NT2/D1 (cell line): ENCODE results near the gene BSND.

Experiments used
- DNase-seq: peaks from one replicate; pipeline ENCODE4 v3.0.0-alpha.2; 2011; ENCODE audit warnings: low read depth, low spot score
- H3K27me3 ChIP-seq: 2 replicates; pipeline ENCODE4 v1.6.0; 2011; ENCODE audit warnings: mild to moderate bottlenecking; ENCODE audit not compliant: insufficient read length, insufficient read depth
- H3K36me3 ChIP-seq: 2 replicates; pipeline ENCODE4 v1.6.1; 2011; ENCODE audit warnings: mild to moderate bottlenecking, low read length, mixed read lengths; ENCODE audit not compliant: insufficient read depth, insufficient read length
- H3K4me1 ChIP-seq: 2 replicates; pipeline ENCODE4 v1.5.1; 2011; ENCODE audit not compliant: insufficient read depth, insufficient read length
- H3K4me3 ChIP-seq: 2 replicates; pipeline ENCODE4 v1.5.1; 2011; ENCODE audit warnings: low read depth; ENCODE audit not compliant: insufficient read length
- H3K9ac ChIP-seq: 2 replicates; pipeline ENCODE4 v1.6.0; 2011; ENCODE audit warnings: low read depth; ENCODE audit not compliant: insufficient read length
- H3K9me3 ChIP-seq: 2 replicates; pipeline ENCODE4 v1.5.1; 2011; ENCODE audit warnings: mild to moderate bottlenecking, low read length; ENCODE audit not compliant: insufficient read depth
- SUZ12 ChIP-seq: IDR thresholded peaks from 2 replicates; pipeline ENCODE4 v1.6.1; 2011; ENCODE audit not compliant: insufficient read length, insufficient read depth; ENCODE audit errors: extremely low read depth
- YY1 ChIP-seq: IDR thresholded peaks from 2 replicates; pipeline ENCODE4 v1.6.1; 2011; ENCODE audit not compliant: insufficient read length, insufficient read depth
- ZNF274 ChIP-seq: IDR thresholded peaks from 2 replicates; pipeline ENCODE4 v1.6.1; 2011; ENCODE audit warnings: mild to moderate bottlenecking, low read depth, low read length

Gene BSND

DNA sequence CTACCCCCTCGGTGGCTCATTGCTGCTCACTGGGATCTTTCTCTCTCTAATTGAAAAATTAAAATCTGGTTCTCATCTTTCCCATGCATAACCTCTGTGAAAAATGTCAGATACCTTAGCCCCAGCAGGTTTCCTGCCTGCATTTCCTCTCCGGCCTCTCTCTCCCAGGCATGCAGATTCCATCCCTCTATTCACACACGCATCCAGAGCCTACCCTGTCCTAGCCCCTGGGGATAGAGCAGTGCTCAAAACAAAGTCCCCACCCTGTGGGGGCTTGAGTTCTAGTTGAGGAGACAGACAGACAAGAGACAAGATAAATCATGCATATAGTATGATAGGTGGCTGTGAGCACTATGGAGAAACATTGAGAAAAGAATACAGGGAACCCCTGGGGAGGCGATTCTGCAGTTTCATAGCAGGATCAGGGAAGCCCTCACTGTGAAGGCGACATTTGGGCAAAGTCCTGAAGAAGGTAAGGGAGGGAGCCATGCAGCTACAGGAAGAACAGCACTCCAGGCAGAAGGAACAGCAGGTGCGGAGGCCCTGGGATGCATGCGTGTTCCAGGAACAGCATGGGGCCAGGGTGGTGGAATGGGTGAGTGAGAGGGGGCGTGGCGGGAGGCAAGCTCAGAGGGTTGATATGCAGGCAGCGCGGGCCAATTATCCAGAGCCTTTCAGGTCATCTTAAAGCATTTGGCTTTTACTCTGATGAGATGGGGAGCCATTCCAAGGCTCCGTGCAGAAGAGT is 3.5 kb upstream of the BSND start:
- Histone ChIP-seq H3K9me3 (no peaks in the 10 kb centered on the region), H3K4me1 (peaks cover 46% of the 10 kb centered on the region), H3K4me3 (no peak overlapping the region), H3K27me3 (peaks cover 8% of the 10 kb centered on the region), H3K9ac (peak overlapping the region; percentile 1), H3K36me3 (no peaks in the 10 kb centered on the region)
- TF ChIP-seq SUZ12, result no peak
- no peak for TF ChIP-seq ZNF274
- TF ChIP-seq YY1, result no peak
- peak; percentile 61 for DNase-seq

- TF ChIP-seq SUZ12, result no peak
- no peak for TF ChIP-seq ZNF274
- no peak for TF ChIP-seq YY1
- no peak for DNase-seq
- H3K9ac ChIP-seq, result no peak overlapping the region
- no peak overlapping the region for H3K4me3 ChIP-seq
- peaks cover 49% of the 10 kb centered on the region for H3K4me1 ChIP-seq
- H3K36me3 ChIP-seq, result no peaks in the 10 kb centered on the region
- H3K9me3 ChIP-seq, result no peaks in the 10 kb centered on the region
- H3K27me3 ChIP-seq, result peaks cover 8% of the 10 kb centered on the region
Observed at GRCh38 chr1:54995835-54996234, 2.9 kb upstream of the BSND start.

- H3K27me3 ChIP-seq, result peaks cover 8% of the 10 kb centered on the region
- DNase-seq, result peak; percentile 84
- TF ChIP-seq SUZ12 (no peak), ZNF274 (no peak), YY1 (no peak)
- peak overlapping the region; percentile 20 for H3K4me3 ChIP-seq
- peaks cover 51% of the 10 kb centered on the region for H3K4me1 ChIP-seq
- peak overlapping the region; percentile 65 for H3K9ac ChIP-seq
- no peaks in the 10 kb centered on the region for H3K9me3 ChIP-seq
- H3K36me3 ChIP-seq, result no peaks in the 10 kb centered on the region
Observed at GRCh38 chr1:54996359-54996868, 2.3 kb upstream of the BSND start.

GRCh38 chr1:54996869-54997710 is 1.6 kb upstream of the BSND start:
- no peaks in the 10 kb centered on the region for H3K36me3 ChIP-seq
- no peaks in the 10 kb centered on the region for H3K9me3 ChIP-seq
- H3K4me1 ChIP-seq, result peaks cover 51% of the 10 kb centered on the region
- H3K27me3 ChIP-seq, result peaks cover 8% of the 10 kb centered on the region
- H3K9ac ChIP-seq, result peak overlapping the region; percentile 65
- no peak for TF ChIP-seq YY1
- TF ChIP-seq SUZ12, result no peak
- no peak for TF ChIP-seq ZNF274
- DNase-seq, result no peak
- H3K4me3 ChIP-seq, result peak overlapping the region; percentile 20

DNA sequence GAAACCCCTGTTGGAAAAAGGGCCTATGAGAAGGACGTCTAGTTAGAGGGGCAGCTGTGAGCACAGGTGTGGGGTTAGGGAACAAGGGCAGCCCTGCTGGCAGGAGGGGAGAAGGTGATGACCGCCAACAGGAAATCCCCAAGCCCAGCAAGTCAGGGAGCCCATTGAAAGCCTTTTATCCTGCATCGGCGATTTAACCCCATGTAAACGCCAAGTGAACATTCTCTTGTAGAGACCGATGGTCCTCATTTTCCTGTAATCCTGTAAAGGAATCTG is 1.1 kb upstream of the BSND start:
- no peak for TF ChIP-seq ZNF274
- TF ChIP-seq YY1, result no peak
- no peak for TF ChIP-seq SUZ12
- Histone ChIP-seq H3K36me3 (no peaks in the 10 kb centered on the region), H3K27me3 (peaks cover 8% of the 10 kb centered on the region), H3K9ac (no peak overlapping the region), H3K9me3 (no peaks in the 10 kb centered on the region), H3K4me1 (peaks cover 51% of the 10 kb centered on the region), H3K4me3 (no peak overlapping the region)
- DNase-seq, result no peak

DNA sequence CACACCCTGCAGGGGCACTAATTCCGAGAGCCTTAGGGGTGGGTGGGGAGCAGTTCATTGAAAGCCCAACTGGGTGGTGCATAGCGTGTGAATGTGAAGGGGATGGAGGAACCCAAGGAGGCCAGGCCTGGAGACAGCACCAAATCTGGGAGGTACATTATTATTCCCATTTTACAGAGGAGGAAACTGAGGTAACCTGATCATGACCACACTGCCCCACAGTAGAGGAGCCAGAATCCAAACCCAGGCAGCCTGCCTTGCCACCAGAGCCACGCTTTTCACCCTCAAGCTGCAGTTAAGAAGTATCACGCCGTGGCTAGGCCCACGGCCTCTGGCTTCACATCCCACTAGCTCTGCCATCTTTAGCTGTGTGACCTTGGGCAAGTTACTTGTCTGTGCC is 633 bp upstream of the BSND start:
- Histone ChIP-seq H3K9ac (no peak overlapping the region), H3K27me3 (peaks cover 8% of the 10 kb centered on the region), H3K36me3 (no peaks in the 10 kb centered on the region), H3K9me3 (no peaks in the 10 kb centered on the region), H3K4me3 (no peak overlapping the region), H3K4me1 (peaks cover 51% of the 10 kb centered on the region)
- TF ChIP-seq ZNF274 (no peak), SUZ12 (no peak), YY1 (no peak)
- no peak for DNase-seq
